PC-3 (cell line): ENCODE results near the gene DCLRE1C. TPM values are rescaled to one million over a fixed set of nuclear protein-coding genes. Genes with fewer than 3 reads are reported as not detected.
"Not testable (repeated sequence)": the region's sequence is repeated elsewhere in the genome, so short reads cannot be mapped to it uniquely, and the experiment has no call there.

ENCODE experiments used
- ATAC-seq: fragments of 200-7000 bp; cut with Tn5 transposase; 2 replicates; pipeline ENCODE4 v1.9.1; 2020; ENCODE audit warnings: mild to moderate bottlenecking, moderate library complexity
- BruUV-seq: library from RNA; stranded (reverse); fragments of 400-500 nt; replicated peaks from 2 replicates; lab custom pipeline; 2021; lab: Mats Ljungman, UMichigan
- CTCF ChIA-PET: fragments of 300-600 bp; sonication (Branson Sonifier 250); formaldehyde crosslinking; loops from one replicate; lab custom pipeline; 2022; ENCODE audit warnings: antibody characterized with exemption; lab: Charles Lee
- POLR2A ChIA-PET: fragments of 300-600 bp; sonication (Branson Sonifier 250); formaldehyde crosslinking; loops from one replicate; lab custom pipeline; 2022; ENCODE audit warnings: antibody characterized with exemption; ENCODE audit not compliant: unreplicated experiment; lab: Charles Lee
- DNase-seq: peaks from one replicate; pipeline ENCODE4 v3.0.0-alpha.2; 2015
- H2AFZ ChIP-seq: fragments of 300-600 bp; sonication (generic); 2 replicates; pipeline ENCODE4 v1.6.0; 2016; ENCODE audit warnings: antibody characterized with exemption, low read length
- H3F3A ChIP-seq: fragments of 300-600 bp; sonication (generic); one replicate; pipeline ENCODE4 v1.6.0; 2017; ENCODE audit warnings: antibody characterized with exemption, low read length, control low read depth, mild to moderate bottlenecking; ENCODE audit not compliant: unreplicated experiment
- H3K27ac ChIP-seq: fragments of 300-600 bp; sonication (generic); 2 replicates; pipeline ENCODE4 v1.5.1; 2016; ENCODE audit warnings: mild to moderate bottlenecking, low read length
- H3K27me3 ChIP-seq: fragments of 300-600 bp; sonication (generic); 2 replicates; pipeline ENCODE4 v1.6.1; 2016; ENCODE audit warnings: low read length, mixed read lengths
- H3K36me3 ChIP-seq: fragments of 300-600 bp; sonication (generic); 2 replicates; pipeline ENCODE4 v1.6.1; 2016; ENCODE audit warnings: low read depth, mixed run types, low read length, mixed read lengths
- H3K4me1 ChIP-seq: fragments of 300-600 bp; sonication (generic); 2 replicates; pipeline ENCODE4 v1.5.1; 2016; ENCODE audit warnings: low read length; ENCODE audit not compliant: insufficient read depth
- H3K4me2 ChIP-seq: fragments of 300-600 bp; sonication (generic); 2 replicates; pipeline ENCODE4 v1.6.0; 2016; ENCODE audit warnings: low read length
- H3K4me3 ChIP-seq: fragments of 300-600 bp; sonication (generic); 2 replicates; pipeline ENCODE4 v1.5.1; 2016; ENCODE audit warnings: mild to moderate bottlenecking, low read length, mixed read lengths
- H3K79me2 ChIP-seq: fragments of 300-600 bp; sonication (generic); 2 replicates; pipeline ENCODE4 v1.6.1; 2017; ENCODE audit warnings: low read length, mixed read lengths
- H3K9ac ChIP-seq: fragments of 300-600 bp; sonication (generic); 2 replicates; pipeline ENCODE4 v1.6.0; 2016; ENCODE audit warnings: mild to moderate bottlenecking, low read length
- H3K9me2 ChIP-seq: fragments of 300-600 bp; sonication (generic); replicated peaks from 2 replicates; pipeline ENCODE4 v1.6.1; 2016; ENCODE audit warnings: mixed run types, low read length, mixed read lengths
- H3K9me3 ChIP-seq: fragments of 300-600 bp; sonication (generic); 2 replicates; pipeline ENCODE4 v1.6.1; 2016; ENCODE audit warnings: low read length, mixed read lengths
- H4K20me1 ChIP-seq: fragments of 300-600 bp; sonication (generic); 2 replicates; pipeline ENCODE4 v1.6.1; 2016; ENCODE audit warnings: low read length, mixed read lengths
- EZH2 ChIP-seq: fragments of 300-600 bp; sonication (generic); IDR thresholded peaks from one replicate; pipeline ENCODE4 v1.6.1; 2017; ENCODE audit warnings: antibody characterized with exemption, mild to moderate bottlenecking, low read length; ENCODE audit not compliant: unreplicated experiment
- EZH2phosphoT487 ChIP-seq: fragments of 300-600 bp; sonication (generic); IDR thresholded peaks from 2 replicates; pipeline ENCODE4 v1.6.1; 2018; ENCODE audit warnings: mild to moderate bottlenecking, antibody characterized with exemption, low read length, borderline replicate concordance
- intact Hi-C: fragments of 100-400 bp; cut with micrococcal nuclease; formaldehyde crosslinking; loops from 2 replicates; pipeline ENCODE4 v1.9.0; 2023
- total RNA-seq: library from RNA; depleted of rRNA; stranded (reverse); fragments of >200 nt; gene quantifications from 2 replicates; pipeline ENCODE4 v1.2.3, GENCODE V29; 2014
- TF ChIP-seq, protein P1 (sequence below): fragments of 300-600 bp; sonication (generic); conservative IDR thresholded peaks from 2 replicates; pipeline ENCODE4 v1.5.1; 2017; ENCODE audit warnings: antibody characterized with exemption, low read depth, mild to moderate bottlenecking, low read length

Gene DCLRE1C
- total RNA-seq, 1 experiment from 2014 or later, result 9.8 TPM

DNA sequence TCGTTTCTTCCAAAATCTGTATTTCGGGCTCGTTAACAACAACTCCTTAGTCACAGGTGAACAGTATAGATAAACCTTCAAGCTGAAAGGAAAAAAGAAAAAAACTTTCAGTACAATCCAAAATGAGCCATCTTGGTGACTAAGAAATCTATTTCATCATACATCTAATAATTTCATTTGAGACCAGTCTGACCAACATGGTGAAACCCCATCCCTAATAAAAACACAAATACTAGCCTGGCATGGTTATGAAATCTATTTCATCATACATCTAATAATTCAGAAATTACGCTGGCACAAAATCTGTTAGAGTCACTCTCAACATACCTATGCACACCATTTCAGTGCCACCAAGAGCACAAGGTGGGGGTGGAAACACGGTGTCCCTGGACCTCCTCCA is 8.8 kb downstream of the DCLRE1C start:
- TF ChIP-seq, protein P1, sequence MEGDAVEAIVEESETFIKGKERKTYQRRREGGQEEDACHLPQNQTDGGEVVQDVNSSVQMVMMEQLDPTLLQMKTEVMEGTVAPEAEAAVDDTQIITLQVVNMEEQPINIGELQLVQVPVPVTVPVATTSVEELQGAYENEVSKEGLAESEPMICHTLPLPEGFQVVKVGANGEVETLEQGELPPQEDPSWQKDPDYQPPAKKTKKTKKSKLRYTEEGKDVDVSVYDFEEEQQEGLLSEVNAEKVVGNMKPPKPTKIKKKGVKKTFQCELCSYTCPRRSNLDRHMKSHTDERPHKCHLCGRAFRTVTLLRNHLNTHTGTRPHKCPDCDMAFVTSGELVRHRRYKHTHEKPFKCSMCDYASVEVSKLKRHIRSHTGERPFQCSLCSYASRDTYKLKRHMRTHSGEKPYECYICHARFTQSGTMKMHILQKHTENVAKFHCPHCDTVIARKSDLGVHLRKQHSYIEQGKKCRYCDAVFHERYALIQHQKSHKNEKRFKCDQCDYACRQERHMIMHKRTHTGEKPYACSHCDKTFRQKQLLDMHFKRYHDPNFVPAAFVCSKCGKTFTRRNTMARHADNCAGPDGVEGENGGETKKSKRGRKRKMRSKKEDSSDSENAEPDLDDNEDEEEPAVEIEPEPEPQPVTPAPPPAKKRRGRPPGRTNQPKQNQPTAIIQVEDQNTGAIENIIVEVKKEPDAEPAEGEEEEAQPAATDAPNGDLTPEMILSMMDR, result no peak
- TF ChIP-seq EZH2phosphoT487 (no peak), EZH2 (no peak)
- ChIA-PET POLR2A (no interaction called here), CTCF (no interaction called here)
- no peak overlapping the region for H3K4me2 ChIP-seq
- H4K20me1 ChIP-seq, result no peaks in the 10 kb centered on the region
- H3K27me3 ChIP-seq, result no peaks in the 10 kb centered on the region
- BruUV-seq, result no TSS peak
- H3K4me1 ChIP-seq, result no peaks in the 10 kb centered on the region
- H3K27ac ChIP-seq, result no peak overlapping the region
- intact Hi-C loops, result no loop called here
- H3K36me3 ChIP-seq, result no peaks in the 10 kb centered on the region
- no peak overlapping the region for H2AFZ ChIP-seq
- H3K9me3 ChIP-seq, result no peaks in the 10 kb centered on the region
- H3K9ac ChIP-seq, result no peak overlapping the region
- no peaks in the 10 kb centered on the region for H3K9me2 ChIP-seq
- H3K4me3 ChIP-seq, result no peak overlapping the region
- DNase-seq (peak; percentile 3), ATAC-seq (no peak)
- 0 out of 2 replicates have a peak, but pooled peaks cover 4% of the 10 kb centered on the region for H3K79me2 ChIP-seq
- no peaks in the 10 kb centered on the region for H3F3A ChIP-seq

GRCh38 chr10:14942950-14943338 is 11.0 kb downstream of the DCLRE1C start:
- H3K27ac ChIP-seq, H3K79me2 ChIP-seq, intact Hi-C loops, POLR2A ChIA-PET, CTCF ChIA-PET, H2AFZ ChIP-seq, H3K36me3 ChIP-seq, H3K9ac ChIP-seq, H3K4me2 ChIP-seq, H3K9me3 ChIP-seq, H3F3A ChIP-seq, BruUV-seq, H3K4me3 ChIP-seq, H3K9me2 ChIP-seq, DNase-seq, ATAC-seq, H3K27me3 ChIP-seq, H3K4me1 ChIP-seq, H4K20me1 ChIP-seq: not testable (repeated sequence)

GRCh38 chr10:14942147-14942949 is 11.5 kb downstream of the DCLRE1C start:
- H3K36me3 ChIP-seq, H3K9me3 ChIP-seq, H3K9ac ChIP-seq, CTCF ChIA-PET, POLR2A ChIA-PET, DNase-seq, BruUV-seq, H3K9me2 ChIP-seq, H4K20me1 ChIP-seq, H3K4me2 ChIP-seq, intact Hi-C loops, H3K27me3 ChIP-seq, H3K27ac ChIP-seq, H3F3A ChIP-seq, H3K79me2 ChIP-seq, ATAC-seq, H2AFZ ChIP-seq, H3K4me3 ChIP-seq, H3K4me1 ChIP-seq: not testable (repeated sequence)

DNA sequence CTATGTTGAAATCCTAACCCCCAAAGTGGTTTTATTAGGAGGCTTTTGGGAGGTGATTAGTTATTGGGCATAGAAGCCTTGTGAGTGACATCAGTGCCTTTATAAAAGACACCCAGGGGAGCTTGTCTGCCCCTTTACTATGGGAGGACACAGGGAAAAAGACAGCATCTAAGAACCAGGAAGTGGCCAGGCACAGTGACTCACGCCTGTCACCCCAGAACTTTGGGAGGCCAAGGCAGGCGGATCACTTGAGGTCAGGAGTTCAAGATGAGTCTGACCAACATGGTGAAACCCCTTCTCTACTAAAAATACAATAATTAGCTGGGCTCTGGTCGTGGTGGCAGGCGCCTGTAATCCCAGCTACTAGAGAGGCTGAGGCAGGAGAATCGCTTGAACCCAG is 14.9 kb downstream of the DCLRE1C start:
- H3K4me2 ChIP-seq, H2AFZ ChIP-seq, H3K27ac ChIP-seq, BruUV-seq, DNase-seq, ATAC-seq, H3K4me3 ChIP-seq, H3K9me2 ChIP-seq, H3K79me2 ChIP-seq, H3K9me3 ChIP-seq, CTCF ChIA-PET, H3F3A ChIP-seq, H3K9ac ChIP-seq, H4K20me1 ChIP-seq, H3K27me3 ChIP-seq, H3K4me1 ChIP-seq, intact Hi-C loops, H3K36me3 ChIP-seq, POLR2A ChIA-PET: not testable (repeated sequence)
